ENCODE results near the gene RAB37. TPM values are rescaled to one million over a fixed set of nuclear protein-coding genes. Genes with fewer than 3 reads are reported as not detected.

RAB37 gene
- total and polyA plus RNA-seq, 2 of the 13 experiments (the other 11 are each of a cell fraction or from before 2014, with no cell fraction given), result 0.91 to 3.7 TPM

DNA sequence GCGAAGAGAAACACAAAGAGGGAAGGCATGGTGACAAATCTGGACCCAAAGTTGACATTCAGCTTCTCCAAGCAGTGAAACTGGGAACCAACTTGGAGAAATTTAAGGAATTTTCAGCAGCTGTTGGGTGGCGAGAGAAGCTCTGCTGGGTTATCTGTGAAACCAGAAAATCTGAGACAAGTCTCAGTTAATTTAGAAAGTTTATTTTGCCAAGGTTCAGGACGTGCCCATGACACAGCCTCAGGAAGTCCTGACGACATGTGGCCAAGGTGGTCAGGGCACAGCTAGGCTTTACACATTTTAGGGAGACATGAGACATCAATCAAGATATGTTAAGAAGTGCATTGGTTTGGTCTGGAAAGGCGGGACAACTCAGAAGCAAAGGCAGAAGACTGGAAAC lies 13.2 kb upstream of the RAB37 start:
- TF ChIP-seq KDM5A (IDR thresholded peaks at IDR 0.05; ENCODE audit: borderline replicate concordance, low read length) (no peak), ZNF354B (CRISPR knock-in tag; IDR thresholded peaks at IDR 0.05) (no peak), MAFK (conservative IDR thresholded peaks at IDR 0.05 in 1 of 2, IDR thresholded peaks at IDR 0.05 in 1 of 2; ENCODE audit: low read length in 2 of 2) (no peak), ZNF484 (CRISPR knock-in tag; IDR thresholded peaks at IDR 0.05; ENCODE audit: borderline replicate concordance, low read depth) (no peak), SMARCC2 (IDR thresholded peaks at IDR 0.05) (no peak), ZNF260 (CRISPR knock-in tag; IDR thresholded peaks at IDR 0.05; ENCODE audit: borderline replicate concordance, low read depth) (no peak), JUN (CRISPR knock-in tag; IDR thresholded peaks at IDR 0.05) (no peak), NFKBIZ (CRISPR knock-in tag; IDR thresholded peaks at IDR 0.05) (no peak), ZMYM3 (CRISPR knock-in tag; IDR thresholded peaks at IDR 0.05) (no peak), ZNF335 (CRISPR knock-in tag; IDR thresholded peaks at IDR 0.05) (no peak), ZNF282 (IDR thresholded peaks at IDR 0.05; ENCODE audit: partially characterized antibody) (no peak)
- TF ChIP-seq, protein P1, sequence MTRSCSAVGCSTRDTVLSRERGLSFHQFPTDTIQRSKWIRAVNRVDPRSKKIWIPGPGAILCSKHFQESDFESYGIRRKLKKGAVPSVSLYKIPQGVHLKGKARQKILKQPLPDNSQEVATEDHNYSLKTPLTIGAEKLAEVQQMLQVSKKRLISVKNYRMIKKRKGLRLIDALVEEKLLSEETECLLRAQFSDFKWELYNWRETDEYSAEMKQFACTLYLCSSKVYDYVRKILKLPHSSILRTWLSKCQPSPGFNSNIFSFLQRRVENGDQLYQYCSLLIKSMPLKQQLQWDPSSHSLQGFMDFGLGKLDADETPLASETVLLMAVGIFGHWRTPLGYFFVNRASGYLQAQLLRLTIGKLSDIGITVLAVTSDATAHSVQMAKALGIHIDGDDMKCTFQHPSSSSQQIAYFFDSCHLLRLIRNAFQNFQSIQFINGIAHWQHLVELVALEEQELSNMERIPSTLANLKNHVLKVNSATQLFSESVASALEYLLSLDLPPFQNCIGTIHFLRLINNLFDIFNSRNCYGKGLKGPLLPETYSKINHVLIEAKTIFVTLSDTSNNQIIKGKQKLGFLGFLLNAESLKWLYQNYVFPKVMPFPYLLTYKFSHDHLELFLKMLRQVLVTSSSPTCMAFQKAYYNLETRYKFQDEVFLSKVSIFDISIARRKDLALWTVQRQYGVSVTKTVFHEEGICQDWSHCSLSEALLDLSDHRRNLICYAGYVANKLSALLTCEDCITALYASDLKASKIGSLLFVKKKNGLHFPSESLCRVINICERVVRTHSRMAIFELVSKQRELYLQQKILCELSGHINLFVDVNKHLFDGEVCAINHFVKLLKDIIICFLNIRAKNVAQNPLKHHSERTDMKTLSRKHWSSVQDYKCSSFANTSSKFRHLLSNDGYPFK (CRISPR knock-in tag; IDR thresholded peaks at IDR 0.05; ENCODE audit: borderline replicate concordance), result no peak
- TF ChIP-seq, protein P2, sequence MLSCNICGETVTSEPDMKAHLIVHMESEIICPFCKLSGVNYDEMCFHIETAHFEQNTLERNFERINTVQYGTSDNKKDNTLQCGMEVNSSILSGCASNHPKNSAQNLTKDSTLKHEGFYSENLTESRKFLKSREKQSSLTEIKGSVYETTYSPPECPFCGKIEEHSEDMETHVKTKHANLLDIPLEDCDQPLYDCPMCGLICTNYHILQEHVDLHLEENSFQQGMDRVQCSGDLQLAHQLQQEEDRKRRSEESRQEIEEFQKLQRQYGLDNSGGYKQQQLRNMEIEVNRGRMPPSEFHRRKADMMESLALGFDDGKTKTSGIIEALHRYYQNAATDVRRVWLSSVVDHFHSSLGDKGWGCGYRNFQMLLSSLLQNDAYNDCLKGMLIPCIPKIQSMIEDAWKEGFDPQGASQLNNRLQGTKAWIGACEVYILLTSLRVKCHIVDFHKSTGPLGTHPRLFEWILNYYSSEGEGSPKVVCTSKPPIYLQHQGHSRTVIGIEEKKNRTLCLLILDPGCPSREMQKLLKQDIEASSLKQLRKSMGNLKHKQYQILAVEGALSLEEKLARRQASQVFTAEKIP (CRISPR knock-in tag; IDR thresholded peaks at IDR 0.05; ENCODE audit: borderline replicate concordance), result no peak
- TF ChIP-seq, protein P3, sequence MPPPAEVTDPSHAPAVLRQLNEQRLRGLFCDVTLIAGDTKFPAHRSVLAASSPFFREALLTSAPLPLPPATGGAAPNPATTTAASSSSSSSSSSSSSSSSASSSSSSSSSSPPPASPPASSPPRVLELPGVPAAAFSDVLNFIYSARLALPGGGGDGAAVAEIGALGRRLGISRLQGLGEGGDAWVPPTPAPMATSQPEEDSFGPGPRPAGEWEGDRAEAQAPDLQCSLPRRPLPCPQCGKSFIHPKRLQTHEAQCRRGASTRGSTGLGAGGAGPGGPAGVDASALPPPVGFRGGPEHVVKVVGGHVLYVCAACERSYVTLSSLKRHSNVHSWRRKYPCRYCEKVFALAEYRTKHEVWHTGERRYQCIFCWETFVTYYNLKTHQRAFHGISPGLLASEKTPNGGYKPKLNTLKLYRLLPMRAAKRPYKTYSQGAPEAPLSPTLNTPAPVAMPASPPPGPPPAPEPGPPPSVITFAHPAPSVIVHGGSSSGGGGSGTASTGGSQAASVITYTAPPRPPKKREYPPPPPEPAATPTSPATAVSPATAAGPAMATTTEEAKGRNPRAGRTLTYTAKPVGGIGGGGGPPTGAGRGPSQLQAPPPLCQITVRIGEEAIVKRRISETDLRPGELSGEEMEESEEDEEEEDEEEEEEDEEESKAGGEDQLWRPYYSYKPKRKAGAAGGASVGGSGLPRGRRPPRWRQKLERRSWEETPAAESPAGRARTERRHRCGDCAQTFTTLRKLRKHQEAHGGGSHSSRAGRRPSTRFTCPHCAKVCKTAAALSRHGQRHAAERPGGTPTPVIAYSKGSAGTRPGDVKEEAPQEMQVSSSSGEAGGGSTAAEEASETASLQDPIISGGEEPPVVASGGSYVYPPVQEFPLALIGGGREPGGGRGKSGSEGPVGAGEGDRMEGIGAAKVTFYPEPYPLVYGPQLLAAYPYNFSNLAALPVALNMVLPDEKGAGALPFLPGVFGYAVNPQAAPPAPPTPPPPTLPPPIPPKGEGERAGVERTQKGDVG (CRISPR knock-in tag; IDR thresholded peaks at IDR 0.05; ENCODE audit: borderline replicate concordance), result no peak
- no peaks in the 10 kb centered on the region for H3K4me1 ChIP-seq (ENCODE audit: insufficient read depth, low read length)
- H3K9ac ChIP-seq (ENCODE audit: insufficient read depth, low read depth, low read length), result no peak overlapping the region
- WGBS (ENCODE audit: low lambda C conversion rate), result 44% methylated on average over 5 of the region's 5 CpGs
- ChIA-PET CTCF (ENCODE audit: low intra/inter-chr PET ratio, low total read pairs) (no interaction called here), POLR2A (no interaction called here)
- H3K27ac ChIP-seq (ENCODE audit: extremely low read length, insufficient read depth, low read length), result no peak overlapping the region
- ATAC-seq (no peak), FAIRE-seq (no peak), DNase-seq (ENCODE audit: low spot score) (no peak)
- no TSS peak for BruUV-seq (replicated peaks)
- in situ Hi-C loops (cut with HindIII; ENCODE audit: extremely low pct_ligation_motif_present, low pct_unique_long_range_greater_than_20kb), result no loop called here
- peaks cover 8% of the 10 kb centered on the region; the same call in 1 of the 2 replicates for H3K9me3 ChIP-seq (ENCODE audit: low read length)
- peaks cover 2 to 4% of the 10 kb centered on the region in 2 experiments; a peak in 2 of 5 replicates for H3K27me3 ChIP-seq (ENCODE audit: control insufficient read depth in 1 of 2, insufficient read depth in 2 of 2, low read length in 2 of 2)
- H4K20me1 ChIP-seq (ENCODE audit: insufficient read depth, low read length), result no peaks in the 10 kb centered on the region
- H3K4me2 ChIP-seq (ENCODE audit: low read depth, low read length), result no peak overlapping the region
- H3K79me2 ChIP-seq (ENCODE audit: insufficient read depth, low read length), result no peaks in the 10 kb centered on the region
- intact Hi-C loops (cut with micrococcal nuclease; ENCODE audit: unreplicated experiment), result no loop called here
- H2AFZ ChIP-seq (ENCODE audit: low read length), result no peak overlapping the region
- no peaks in the 10 kb centered on the region for H3K36me3 ChIP-seq (replicated peaks in 1 of 2; ENCODE audit: control insufficient read depth in 1 of 2, insufficient read depth in 2 of 2, low read length in 2 of 2)
- H3K4me3 ChIP-seq (replicated peaks in 1 of 3; ENCODE audit: insufficient read depth in 1 of 3, low read depth in 2 of 3, low read length in 3 of 3), result no peak overlapping the region

Measured in HepG2 (cell line).